Kidney (tissue), 14 donors: ENCODE results near the gene ATAT1. TPM values are rescaled to one million over a fixed set of nuclear protein-coding genes. Genes with fewer than 3 reads are reported as not detected.
A peak's percentile ranks its signal among the peaks of the same experiment; 100 is the strongest.
"Not testable (repeated sequence)": the region's sequence is repeated elsewhere in the genome, so short reads cannot be mapped to it uniquely, and the experiment has no call there.

Experiments used
- DNase-seq, 5 donors: peaks; one replicate each; pipeline ENCODE4 v3.0.0-alpha.2; 2013 to 2020
- FAIRE-seq: peaks from 2 replicates; lab custom pipeline; 2012; peaks lifted over from hg19 to GRCh38; lab: Jason Lieb, UNC
- H3K27ac ChIP-seq, 2 donors: one replicate each; pipeline ENCODE4 v1.7.0; 2013; ENCODE audit warnings: low read depth in 2 of 2, low read length in 2 of 2, inconsistent platforms in 1 of 2
- H3K27me3 ChIP-seq: one replicate; pipeline ENCODE4 v1.7.1; 2013; ENCODE audit warnings: low read length, inconsistent platforms; ENCODE audit not compliant: control insufficient read depth, insufficient read depth
- H3K36me3 ChIP-seq, 3 donors: one replicate each; pipeline versions ENCODE4 v1.7.0 to v1.7.1; 2013; ENCODE audit warnings: low read length in 3 of 3, control low read depth in 1 of 3, inconsistent platforms in 1 of 3; ENCODE audit not compliant: insufficient read depth in 3 of 3, control insufficient read depth in 2 of 3
- H3K4me1 ChIP-seq, 3 donors: one replicate each; pipeline versions ENCODE4 v1.7.0 to v1.7.1; 2013; ENCODE audit warnings: low read length in 3 of 3, inconsistent platforms in 1 of 3, low read depth in 1 of 3; ENCODE audit not compliant: control insufficient read depth in 2 of 3, insufficient read depth in 2 of 3
- H3K4me3 ChIP-seq, 3 donors: one replicate each; pipeline versions ENCODE4 v1.7.0 to v1.8.1; 2013; ENCODE audit warnings: low read length in 3 of 3, control low read depth in 1 of 3, inconsistent platforms in 1 of 3
- H3K9ac ChIP-seq, 3 donors: one replicate each; pipeline versions ENCODE4 v1.7.0 to v1.7.1; 2013; ENCODE audit warnings: low read length in 3 of 3, control low read depth in 1 of 3, inconsistent platforms in 1 of 3
- H3K9me3 ChIP-seq, 3 donors: one replicate each; pipeline versions ENCODE4 v1.7.0 to v1.7.1; 2013; ENCODE audit warnings: low read length in 3 of 3, control low read depth in 1 of 3, inconsistent platforms in 1 of 3; ENCODE audit not compliant: control insufficient read depth in 2 of 3, insufficient read depth in 1 of 3
- intact Hi-C: fragments of 100-400 bp; cut with DNase I; formaldehyde crosslinking; loops from one replicate; pipeline ENCODE4 v1.11.1; 2022
- polyA plus RNA-seq: library from polyadenylated mRNA; stranded (reverse); fragments of 350-450 nt; fragmentation: Illumina TruSeq; extraction: RNeasy Lipid Tissue Mini Kit (QIAGEN cat#74804); gene quantifications from one replicate; pipeline ENCODE4 v1.2.3, GENCODE V29; 2014; ENCODE audit warnings: low read depth, low replicate concordance; ENCODE audit not compliant: insufficient read depth
- total RNA-seq: library from RNA; stranded (reverse); fragmentation: NEBNext Ultra II Directional; extraction: Animal tissue kit (Norgen Biotek cat#: 25700); gene quantifications from one replicate; pipeline ENCODE4 v1.2.1, GENCODE V29; 2021
- TF ChIP-seq, protein P1 (sequence below): IDR thresholded peaks from 3 replicates; pipeline ENCODE4 v1.5.1; 2012; ENCODE audit warnings: mild to moderate bottlenecking, moderate library complexity, borderline replicate concordance; ENCODE audit not compliant: insufficient read depth; ENCODE audit errors: extremely low read depth
- donor health status: control.
- donor health status: control.
- donor health status: control.
- donor health status: control.
- donor health status: control.
- donor health status: DM: yes; HTN: yes; CAD: no.
- donor health status: Normal renal cell carcinoma (clear cell type).

ATAT1 gene
- total and polyA plus RNA-seq, 2 donors from 2014 or later: 10.4 to 12.4 TPM

GRCh38 chr6:30592287-30592686 is 34.4 kb upstream of the ATAT1 start:
- FAIRE-seq (no peak), DNase-seq (no peak)
- H3K36me3 ChIP-seq: peaks cover 9 to 30% (median 16%) of the 10 kb centered on the region in 3 donors
- no peak overlapping the region for H3K4me3 ChIP-seq
- no peaks in the 10 kb centered on the region for H3K9me3 ChIP-seq
- no peak overlapping the region for H3K9ac ChIP-seq
- intact Hi-C loops: no loop called here
- H3K27me3 ChIP-seq: no peaks in the 10 kb centered on the region
- TF ChIP-seq, protein P1, sequence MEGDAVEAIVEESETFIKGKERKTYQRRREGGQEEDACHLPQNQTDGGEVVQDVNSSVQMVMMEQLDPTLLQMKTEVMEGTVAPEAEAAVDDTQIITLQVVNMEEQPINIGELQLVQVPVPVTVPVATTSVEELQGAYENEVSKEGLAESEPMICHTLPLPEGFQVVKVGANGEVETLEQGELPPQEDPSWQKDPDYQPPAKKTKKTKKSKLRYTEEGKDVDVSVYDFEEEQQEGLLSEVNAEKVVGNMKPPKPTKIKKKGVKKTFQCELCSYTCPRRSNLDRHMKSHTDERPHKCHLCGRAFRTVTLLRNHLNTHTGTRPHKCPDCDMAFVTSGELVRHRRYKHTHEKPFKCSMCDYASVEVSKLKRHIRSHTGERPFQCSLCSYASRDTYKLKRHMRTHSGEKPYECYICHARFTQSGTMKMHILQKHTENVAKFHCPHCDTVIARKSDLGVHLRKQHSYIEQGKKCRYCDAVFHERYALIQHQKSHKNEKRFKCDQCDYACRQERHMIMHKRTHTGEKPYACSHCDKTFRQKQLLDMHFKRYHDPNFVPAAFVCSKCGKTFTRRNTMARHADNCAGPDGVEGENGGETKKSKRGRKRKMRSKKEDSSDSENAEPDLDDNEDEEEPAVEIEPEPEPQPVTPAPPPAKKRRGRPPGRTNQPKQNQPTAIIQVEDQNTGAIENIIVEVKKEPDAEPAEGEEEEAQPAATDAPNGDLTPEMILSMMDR: no peak
- H3K4me1 ChIP-seq: peaks cover 0 to 12% (median 6%) of the 10 kb centered on the region in 3 donors
- no peak overlapping the region for H3K27ac ChIP-seq

- H3K9ac ChIP-seq, H3K27me3 ChIP-seq, H3K9me3 ChIP-seq, H3K4me3 ChIP-seq, H3K27ac ChIP-seq, intact Hi-C loops, H3K4me1 ChIP-seq, FAIRE-seq: not testable (repeated sequence)
- H3K36me3 ChIP-seq: peaks cover 3 to 17% (median 15%) of the 10 kb centered on the region in 3 donors
- DNase-seq: peak in 4 of 5 donors; percentile 80 to 88 (median 84)
- TF ChIP-seq, protein P1: peak; percentile 89
Measured at GRCh38 chr6:30597315-30598144, 29.1 kb upstream of the ATAT1 start.

DNA sequence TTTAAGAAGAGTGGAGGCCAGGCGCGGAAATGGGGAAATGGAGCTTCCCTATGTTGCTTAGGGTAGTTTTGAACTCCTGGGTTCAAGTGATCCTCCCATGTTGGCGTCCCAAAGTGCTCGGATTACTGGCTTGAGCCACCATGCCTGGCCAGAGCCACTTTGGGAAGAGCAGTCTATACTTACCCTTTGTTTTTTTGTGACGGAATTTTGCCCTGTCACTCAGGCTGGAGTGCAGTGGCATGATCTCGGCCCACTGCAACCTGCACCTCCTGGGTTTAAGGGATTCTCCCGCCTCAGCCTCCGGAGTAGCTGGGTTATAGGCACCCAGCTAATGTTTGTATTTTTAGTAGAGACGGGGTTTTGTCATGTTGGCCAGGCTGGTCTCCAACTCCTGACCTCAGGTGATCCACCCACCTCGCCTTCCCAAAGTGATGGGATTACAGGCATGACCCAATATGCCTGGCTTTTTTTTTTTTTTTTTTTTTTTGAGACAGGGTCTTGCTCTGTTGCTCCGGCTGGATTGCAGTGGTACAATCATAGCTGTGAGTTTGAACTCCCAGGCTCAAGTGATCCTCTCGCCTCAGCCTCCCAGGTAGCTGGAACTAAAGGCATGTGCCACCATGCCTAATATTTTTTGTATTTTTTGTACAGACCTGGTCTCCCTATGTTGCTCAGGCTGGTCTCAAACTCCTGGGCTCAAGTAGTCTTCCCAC is 27.6 kb upstream of the ATAT1 start:
- Histone ChIP-seq H3K36me3 (peaks cover 15 to 32% (median 30%) of the 10 kb centered on the region in 3 donors), H3K9ac (no peak overlapping the region), H3K27me3 (no peaks in the 10 kb centered on the region), H3K9me3 (no peaks in the 10 kb centered on the region), H3K4me3 (no peak overlapping the region), H3K4me1 (no peaks in the 10 kb centered on the region), H3K27ac (no peak overlapping the region)
- FAIRE-seq (no peak), DNase-seq (no peak)
- TF ChIP-seq, protein P1: no peak
- intact Hi-C loops: no loop called here
